Measurements from ENCODE around the gene SERINC2.
"Not testable (repeated sequence)": the region's sequence is repeated elsewhere in the genome, so short reads cannot be mapped to it uniquely, and the experiment has no call there.

The SERINC2 gene

GRCh38 chr1:31413405-31414001, 490 bp downstream of the SERINC2 start:
- no peak for DNase-seq (ENCODE audit: low read depth in 2 of 3, low spot score in 2 of 3)

DNA sequence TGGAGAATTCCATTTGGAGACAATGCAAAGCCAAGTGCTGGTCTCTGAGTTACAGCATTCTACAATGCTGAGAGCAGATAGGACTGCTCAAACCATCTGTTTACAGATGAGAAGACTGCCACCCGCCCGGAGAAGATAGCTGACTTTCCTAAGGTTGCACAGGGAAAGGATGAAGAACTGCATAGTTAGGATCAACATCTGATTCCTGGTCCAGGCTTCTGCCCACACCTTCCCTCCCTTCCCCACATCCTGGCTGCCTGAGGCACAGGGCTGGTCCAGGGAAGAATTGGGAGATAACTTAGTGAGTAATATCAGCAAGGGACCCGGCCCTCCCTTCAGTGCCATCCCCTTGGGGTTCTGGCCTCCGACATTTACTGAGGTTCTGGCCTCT, 2.0 kb downstream of the SERINC2 start:
- DNase-seq (ENCODE audit: low read depth in 2 of 3, low spot score in 2 of 3): no peak

GRCh38 chr1:31415658-31416057, 2.6 kb downstream of the SERINC2 start:
- no peak for DNase-seq (ENCODE audit: low read depth in 2 of 3, low spot score in 2 of 3)

DNA sequence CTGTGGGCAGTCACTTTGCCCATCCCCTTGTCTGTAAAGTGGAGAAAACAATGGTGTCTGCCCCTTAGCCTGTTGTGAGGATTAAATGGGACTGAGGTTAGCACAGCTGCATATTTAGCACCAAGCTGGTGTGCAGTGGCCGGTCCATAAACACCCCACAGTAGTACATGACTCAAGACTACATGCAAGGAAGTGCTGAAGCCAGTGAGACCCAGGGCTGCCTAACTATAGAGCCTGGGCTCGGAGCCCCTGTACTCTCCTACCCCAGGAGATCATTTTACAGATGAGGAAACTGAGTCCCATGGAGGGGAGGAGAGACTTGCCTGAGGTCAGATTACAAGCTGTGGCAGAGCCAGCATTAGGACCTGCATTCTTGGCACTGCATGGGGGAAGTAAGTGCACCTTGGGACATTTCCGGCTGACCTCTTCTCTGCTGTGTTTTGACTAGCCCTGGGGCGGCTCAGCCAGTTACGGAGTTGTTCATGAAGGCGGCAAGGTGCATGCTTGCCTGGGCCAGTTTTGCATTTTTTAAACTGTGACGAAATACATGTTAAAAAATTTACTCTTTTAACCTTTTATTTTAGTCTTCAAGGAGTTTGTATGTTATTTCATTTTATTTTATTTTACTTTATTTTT, 3.2 kb downstream of the SERINC2 start:
- DNase-seq (ENCODE audit: low read depth in 2 of 3, low spot score in 2 of 3): no peak

GRCh38 chr1:31417148-31417547, 4.1 kb downstream of the SERINC2 start:
- DNase-seq (ENCODE audit: low read depth in 2 of 3, low spot score in 2 of 3): no peak

DNA sequence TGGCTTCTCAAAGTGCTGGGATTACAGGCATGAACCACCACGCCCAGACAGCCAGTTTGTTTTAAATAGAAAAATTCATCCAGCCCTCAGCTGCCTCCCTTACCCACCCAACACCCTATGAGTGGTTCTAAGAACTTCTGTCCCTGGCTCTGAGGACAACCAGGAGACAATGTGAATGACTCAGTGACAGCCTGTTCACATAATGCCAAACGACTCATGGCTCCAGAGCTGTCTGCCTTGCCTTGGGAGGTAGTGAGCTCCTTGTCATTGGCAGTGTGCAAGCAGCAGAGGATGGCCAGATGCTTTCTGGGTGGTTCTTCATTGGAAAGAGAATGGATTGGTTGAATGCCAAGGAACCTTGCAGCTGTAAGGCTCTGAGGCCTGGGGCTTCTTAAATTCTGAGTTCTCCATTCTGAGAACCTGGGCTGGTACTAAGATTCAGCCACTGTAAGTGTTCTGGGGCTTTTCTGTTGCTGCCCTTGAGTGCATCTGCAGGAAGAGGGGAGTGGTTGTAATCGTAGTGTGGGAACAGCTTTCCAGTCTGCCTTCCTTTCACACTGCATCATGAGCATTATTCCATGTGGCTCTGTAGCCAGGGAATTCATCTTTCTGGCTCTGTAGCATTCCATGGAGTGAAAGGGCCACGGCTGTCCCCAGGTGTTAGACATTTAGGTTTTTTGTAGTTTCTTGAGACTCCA, 5.8 kb downstream of the SERINC2 start:
- DNase-seq (ENCODE audit: low read depth in 2 of 3, low spot score in 2 of 3): no peak

GRCh38 chr1:31420716-31421115, 7.7 kb downstream of the SERINC2 start:
- no peak for DNase-seq (ENCODE audit: low read depth in 2 of 3, low spot score in 2 of 3)

DNA sequence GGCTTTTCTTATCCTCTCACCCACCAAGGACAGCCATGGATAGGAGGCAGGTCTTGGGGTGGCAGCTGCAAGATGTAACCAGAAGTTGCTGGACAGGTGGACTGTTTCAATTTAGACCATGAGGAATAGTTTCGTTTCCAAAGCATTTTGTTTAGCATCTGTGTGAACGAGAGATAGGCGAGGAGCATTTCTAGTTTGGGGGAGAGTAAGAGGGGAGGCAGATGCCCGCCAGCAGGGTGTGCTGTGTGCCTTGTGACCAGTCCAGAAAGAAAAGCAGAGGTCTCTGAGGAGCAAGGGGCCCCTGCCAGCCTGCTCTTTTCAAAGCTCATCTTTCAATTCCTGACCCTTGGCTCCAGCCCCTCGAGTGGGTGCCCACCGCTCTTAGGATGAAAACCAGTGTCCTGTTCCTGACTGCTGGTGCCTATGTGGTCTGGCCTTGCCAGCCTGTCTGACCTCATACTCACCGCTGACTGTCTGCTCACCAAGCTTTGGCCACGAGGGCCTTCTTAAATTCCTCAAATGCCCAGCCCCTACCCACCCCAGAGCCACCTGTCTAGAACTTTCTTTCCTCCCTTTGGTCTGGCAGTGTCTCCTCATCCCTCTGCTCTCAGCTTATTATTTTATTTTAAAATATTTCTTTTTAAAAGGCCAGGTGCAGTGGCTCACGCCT, 8.5 kb downstream of the SERINC2 start:
- no peak for DNase-seq (ENCODE audit: low read depth in 2 of 3, low spot score in 2 of 3)

GRCh38 chr1:31422505-31423319, 9.7 kb downstream of the SERINC2 start:
- DNase-seq (ENCODE audit: low read depth in 2 of 3, low spot score in 2 of 3): peak; percentile 33 to 75 (median 58)

DNA sequence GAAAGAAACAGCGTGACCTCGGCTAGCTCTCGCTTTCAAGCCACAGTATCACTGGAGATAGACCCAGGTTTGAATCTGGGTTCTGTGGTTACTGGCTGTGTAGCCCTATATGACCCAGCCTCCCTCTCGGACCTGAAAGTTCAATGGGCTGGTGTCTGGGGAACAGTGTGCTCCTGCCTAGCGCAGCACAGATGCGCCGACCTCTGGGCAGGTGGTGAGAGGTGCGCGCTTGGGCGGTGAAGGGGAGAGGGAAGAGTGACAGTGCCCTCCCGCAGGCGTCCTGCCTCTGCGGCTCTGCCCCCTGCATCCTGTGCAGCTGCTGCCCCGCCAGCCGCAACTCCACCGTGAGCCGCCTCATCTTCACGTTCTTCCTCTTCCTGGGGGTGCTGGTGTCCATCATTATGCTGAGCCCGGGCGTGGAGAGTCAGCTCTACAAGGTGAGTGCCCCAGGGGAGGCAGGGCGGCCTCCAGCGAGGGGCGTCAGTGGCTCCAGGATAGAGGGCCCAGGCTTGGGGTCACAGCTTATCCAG, 10.5 kb downstream of the SERINC2 start:
- no peak for DNase-seq (ENCODE audit: low read depth in 2 of 3, low spot score in 2 of 3)

- DNase-seq (ENCODE audit: low read depth in 2 of 3, low spot score in 2 of 3): no peak
These were observed 11.6 kb downstream of the SERINC2 start for GRCh38 chr1:31424568-31424967.

GRCh38 chr1:31425301-31426081, 12.5 kb downstream of the SERINC2 start:
- no peak for DNase-seq (ENCODE audit: low read depth in 2 of 3, low spot score in 2 of 3)

GRCh38 chr1:31426249-31426922, 13.4 kb downstream of the SERINC2 start:
- no peak for DNase-seq (ENCODE audit: low read depth in 2 of 3, low spot score in 2 of 3)

DNA sequence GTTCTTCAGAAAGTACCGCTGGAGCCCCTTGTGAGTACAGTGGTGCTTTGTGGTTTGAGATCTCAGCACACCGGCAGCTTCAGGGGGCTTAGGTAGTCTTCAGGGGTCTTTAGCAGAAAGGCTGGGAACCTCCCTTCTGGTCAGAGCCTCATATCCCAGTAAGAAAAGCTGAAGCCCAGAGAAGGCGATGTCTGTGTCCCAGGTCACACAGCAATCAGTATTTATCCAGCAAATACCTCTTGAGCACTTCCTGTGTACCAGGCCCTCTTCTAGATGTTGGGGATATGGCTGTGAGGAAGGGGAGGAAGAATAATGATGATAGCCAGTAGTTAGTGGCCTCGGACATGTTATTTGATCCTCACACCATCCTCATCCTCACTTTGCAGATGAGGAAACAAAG, 14.3 kb downstream of the SERINC2 start:
- DNase-seq (ENCODE audit: low read depth in 2 of 3, low spot score in 2 of 3): no peak

- DNase-seq (ENCODE audit: low read depth in 2 of 3, low spot score in 2 of 3): no peak
These were observed 15.6 kb downstream of the SERINC2 start for GRCh38 chr1:31428436-31429221.

DNA sequence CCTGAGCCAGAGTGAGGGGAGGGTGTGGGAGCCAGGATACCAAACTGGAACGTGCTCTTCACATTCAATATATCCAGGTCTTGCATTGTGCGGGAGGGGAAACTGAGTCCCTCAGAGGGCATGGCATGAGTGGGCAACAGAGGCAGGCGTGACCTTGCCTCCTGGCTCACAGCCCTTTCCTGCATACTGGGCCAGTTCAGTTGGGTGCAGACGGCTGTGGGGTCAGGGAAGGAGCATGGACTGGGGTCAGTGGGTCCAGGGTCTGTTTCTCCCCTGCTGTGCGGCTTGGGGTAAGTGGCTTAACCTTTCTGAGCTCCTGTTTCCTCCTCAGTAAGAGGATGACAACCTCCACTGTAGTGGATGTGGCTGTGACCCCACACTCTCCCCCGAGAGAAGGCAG, 16.6 kb downstream of the SERINC2 start:
- DNase-seq (ENCODE audit: low read depth in 2 of 3, low spot score in 2 of 3): no peak

DNA sequence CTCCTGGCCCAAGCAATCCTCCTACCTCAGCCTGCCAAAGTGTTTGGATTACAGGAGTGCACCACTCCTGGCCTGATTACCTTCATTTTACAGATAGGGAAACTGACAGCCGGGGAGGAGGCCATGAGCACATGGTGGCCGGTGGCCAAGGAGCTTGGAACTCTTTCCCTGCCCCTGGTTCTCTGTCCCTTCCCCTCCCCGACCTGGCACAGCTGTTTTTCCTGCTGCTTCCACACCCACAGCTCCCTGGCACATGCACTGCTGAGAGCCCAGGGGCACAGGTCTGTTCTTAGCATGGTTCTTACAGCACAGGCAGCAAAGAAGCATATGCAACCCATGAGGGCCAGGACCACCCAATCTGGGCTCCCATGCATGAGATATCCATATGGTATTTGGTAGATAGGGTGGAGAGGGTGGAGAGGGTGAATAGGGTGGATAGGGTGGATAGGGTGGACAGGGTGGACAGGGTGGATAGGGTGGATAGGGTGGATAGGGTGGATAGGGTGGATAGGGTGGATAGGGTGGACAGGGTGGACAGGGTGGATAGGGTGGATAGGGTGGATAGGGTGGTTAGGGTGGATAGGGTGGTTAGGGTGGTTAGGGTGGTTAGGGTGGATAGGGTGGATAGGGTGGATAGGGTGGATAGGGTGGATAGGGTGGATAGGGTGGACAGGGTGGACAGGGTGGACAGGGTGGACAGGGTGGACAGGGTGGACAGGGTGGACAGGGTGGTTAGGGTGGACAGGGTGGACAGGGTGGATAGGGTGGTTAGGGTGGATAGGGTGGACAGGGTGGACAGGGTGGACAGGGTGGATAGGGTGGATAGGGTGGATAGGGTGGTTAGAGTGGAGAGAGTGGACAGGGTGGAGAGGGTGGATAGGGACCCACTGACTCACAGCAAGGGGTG, 18.6 kb downstream of the SERINC2 start:
- not testable (repeated sequence) for DNase-seq (ENCODE audit: low read depth in 2 of 3, low spot score in 2 of 3)
